ENCODE measurements around the gene COQ8A.

Gene COQ8A

DNA sequence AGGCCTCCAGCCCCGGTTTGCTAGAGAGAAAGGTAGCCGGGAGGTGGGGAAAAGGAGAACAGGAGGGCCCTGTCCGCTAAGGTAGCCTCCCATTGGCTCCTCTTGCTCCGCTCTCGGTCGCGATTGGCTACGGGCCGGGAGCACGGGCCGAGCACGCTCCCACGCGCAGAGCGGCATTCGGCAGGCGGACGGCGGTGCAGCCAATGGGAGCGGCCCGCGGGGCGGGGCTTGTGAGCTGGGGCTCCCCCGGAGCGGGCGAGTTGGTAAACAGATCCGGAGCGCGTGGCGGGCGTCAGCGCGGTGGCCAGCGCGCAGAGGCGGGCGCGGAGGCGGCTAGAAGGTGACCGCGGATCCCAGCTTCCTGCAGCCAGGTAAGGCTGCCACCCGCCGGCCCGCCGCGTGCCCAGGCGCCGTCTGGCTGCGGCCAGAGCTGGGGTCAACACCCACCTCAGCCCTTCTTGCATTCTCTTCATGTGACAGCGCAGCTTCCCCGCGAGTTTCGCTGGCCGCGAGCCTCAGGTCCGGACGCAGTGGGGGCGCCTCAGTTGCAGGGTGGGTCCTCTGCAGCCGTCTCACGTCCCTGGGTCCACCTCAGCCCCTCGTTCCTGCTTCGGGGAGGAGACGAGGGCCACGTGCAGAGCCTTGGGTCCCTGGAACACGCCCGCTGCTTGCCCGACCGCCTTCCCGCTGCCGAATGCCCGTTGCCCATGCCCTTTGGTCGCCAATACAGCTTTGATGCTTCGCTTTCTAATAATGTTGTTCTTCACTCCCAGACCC is at the start of gene COQ8A:
COQ8A (plus strand) TSS at position 266 of the 777 bp plus-strand sequence. CDS start 21,092 bp downstream, outside the sequence.
- DNase-seq, result peak; percentile 99

DNA sequence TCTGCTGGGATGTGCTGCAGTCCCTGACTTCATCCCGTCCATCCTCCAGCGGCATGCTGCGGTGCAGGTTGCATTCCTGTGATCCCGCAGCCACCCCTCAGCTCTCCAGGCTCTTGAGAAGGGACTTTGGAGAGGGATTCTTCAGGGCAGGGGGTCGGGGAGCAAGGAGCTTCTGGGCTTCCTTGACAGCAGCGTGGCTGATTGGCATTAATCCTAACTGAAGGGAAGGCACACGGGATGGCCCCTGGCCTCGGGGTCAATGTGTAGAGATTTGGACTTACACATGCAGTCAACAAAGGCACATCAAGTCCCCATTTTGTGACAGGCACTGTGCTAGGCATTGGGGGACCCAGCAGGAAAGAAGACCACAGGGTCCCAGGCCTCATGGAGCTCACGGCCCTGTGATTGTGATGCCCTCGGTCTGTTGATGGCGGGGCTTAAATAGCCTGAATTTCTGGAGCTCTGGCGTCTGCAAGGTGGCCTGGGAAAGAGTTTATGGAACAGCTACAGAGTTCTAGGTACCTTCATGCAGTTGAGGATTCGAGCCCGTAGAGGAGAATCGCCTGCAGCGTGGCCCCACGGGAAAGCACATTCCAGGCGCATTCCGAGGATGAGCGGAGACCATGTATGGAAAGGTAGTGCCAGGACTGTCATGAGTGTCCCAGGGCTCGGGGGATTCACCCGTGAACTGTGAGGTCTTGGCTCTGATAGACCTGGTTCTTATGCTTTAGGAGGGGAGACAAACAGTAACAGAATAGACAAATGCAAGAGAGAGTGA is 49.6 kb upstream of the COQ8A start:
- DNase-seq, result no peak

DNA sequence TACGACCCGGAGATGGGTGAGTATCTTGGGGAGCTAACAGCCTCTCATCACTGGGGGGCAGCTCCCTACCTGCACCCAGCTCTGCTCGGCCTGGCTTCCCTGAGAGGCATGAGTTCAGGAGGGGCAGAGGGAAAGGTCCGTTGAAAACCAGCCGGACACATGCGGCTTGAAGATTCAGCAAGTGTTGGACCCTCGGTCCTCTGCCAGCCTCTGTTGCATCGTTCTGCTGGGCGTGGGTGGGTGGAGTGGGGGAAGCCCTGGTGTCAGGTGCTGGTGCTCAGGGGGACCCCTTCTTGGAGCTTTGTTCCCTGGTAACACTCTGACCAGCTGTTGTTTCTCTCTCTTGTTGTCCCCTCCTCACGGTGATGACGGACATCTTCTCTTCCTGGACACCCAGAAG is 48.7 kb upstream of the COQ8A start:
- no peak for DNase-seq

DNA sequence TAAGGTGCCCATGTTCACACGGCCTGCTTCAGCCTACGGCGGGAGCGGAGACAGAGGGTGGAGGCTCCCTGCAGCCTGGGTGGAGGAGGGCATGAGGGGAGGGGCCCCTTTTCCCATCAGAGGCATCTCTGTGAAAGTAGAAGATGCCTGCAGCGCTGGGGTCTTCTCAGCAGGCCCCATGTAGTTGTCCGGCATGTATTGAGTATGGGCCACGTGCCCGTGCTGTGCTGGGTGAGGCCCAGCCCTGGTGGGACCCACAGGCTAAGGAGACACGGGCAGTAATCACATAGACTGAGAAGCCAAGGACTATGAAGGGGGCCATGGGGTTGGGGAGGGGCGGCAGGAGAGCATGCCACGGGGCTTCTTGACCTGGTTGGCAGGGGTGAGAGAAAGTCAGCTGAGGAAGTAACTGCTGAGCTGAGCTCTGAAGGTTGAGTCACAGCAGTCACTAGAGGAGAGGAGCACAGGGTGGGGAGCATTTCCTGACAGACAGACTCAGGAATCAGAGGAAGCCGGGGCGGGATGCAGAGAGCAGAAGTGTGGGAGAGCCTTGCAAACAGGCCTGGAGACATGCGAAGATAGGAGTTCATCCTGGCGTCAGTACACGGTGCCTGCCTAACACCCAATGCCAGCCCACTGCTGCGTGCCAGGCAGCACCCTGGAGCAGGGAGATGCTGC is 48.1 kb upstream of the COQ8A start:
- DNase-seq, result peak; percentile 35

- DNase-seq, result no peak
Observed at GRCh38 chr1:226892524-226892875, 47.6 kb upstream of the COQ8A start.

GRCh38 chr1:226893936-226894335 is 46.2 kb upstream of the COQ8A start:
- DNase-seq, result no peak

DNA sequence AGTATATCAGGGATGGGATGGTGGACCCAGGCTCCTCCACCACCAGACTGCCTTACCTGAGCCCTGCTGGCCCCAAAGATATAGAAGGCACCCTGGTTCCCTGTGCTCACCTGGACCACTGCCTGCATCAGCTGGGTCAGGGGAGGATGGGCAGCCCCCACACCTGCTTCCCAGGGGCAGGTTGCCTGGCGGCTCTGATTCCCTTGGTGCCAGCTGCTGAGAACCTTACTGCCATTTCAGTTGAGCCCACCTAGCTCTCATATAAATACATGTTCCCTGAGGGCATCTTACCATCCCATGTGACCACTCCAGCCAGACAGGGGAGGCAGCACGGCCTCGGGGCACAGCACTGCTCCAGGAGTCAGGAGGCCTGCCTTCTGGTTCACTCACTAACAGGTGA is 45.3 kb upstream of the COQ8A start:
- no peak for DNase-seq

- no peak for DNase-seq
Observed at GRCh38 chr1:226895644-226896043, 44.5 kb upstream of the COQ8A start.

DNA sequence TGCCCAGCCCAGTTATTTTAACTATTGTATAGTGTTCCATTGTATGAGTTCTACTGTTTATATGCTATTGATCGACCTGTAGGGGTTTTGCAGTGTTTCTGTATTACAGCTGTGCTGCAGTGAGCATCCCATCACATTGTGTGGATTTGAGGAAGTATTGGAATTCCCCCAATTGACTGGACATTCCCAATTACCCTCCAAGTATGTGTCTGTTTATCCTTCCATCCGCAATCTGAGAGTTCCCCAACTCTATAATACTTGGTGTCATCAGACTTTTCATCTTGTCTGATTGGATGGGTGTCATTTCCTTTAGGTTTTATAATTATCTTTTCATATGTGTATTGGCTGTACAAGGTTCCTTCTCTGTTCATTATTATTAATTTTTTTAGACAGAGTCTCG is 41.8 kb upstream of the COQ8A start:
- no peak for DNase-seq

- no peak for DNase-seq
Observed at GRCh38 chr1:226901421-226901820, 38.7 kb upstream of the COQ8A start.

DNA sequence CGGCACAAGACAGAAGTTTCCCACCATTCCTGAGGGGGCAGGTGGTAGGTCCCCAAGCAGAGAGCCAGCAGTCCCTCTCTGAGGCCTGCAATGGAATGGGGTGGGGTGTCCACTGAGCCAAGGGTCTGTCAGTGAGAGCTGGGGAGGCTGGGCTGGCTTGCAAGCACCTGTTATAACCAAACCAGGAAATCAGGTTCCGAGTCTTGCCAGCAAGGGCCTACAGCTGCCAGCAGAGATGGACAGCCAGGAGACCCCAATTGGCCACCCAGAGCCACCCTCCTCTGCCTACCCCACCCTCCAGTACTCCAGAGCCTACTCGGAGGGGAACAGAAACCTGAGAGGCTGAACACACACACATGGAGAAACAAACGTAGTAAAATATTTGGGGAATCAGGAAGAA is 37.5 kb upstream of the COQ8A start:
- no peak for DNase-seq

- DNase-seq, result no peak
Observed at GRCh38 chr1:226903819-226904716, 36.0 kb upstream of the COQ8A start.

DNA sequence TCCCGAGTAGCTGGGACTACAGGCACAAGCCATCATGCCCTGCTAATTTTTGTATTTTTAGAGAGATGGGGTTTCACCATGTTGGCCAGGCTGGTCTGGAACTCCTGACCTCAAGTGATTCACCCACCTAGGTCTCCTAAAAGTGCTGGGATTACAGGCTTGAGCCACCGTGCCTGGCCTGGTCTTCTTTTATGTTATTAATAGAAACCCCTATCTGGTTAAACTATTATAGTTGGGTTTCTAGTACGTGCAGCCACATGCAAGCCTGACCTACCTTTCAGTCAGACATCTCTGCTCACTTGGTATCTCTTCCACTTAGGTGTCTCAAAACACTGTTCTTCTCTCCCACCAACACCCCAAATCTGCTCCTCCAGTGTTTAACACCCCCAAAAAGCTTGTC is 35.3 kb upstream of the COQ8A start:
- DNase-seq, result no peak

DNA sequence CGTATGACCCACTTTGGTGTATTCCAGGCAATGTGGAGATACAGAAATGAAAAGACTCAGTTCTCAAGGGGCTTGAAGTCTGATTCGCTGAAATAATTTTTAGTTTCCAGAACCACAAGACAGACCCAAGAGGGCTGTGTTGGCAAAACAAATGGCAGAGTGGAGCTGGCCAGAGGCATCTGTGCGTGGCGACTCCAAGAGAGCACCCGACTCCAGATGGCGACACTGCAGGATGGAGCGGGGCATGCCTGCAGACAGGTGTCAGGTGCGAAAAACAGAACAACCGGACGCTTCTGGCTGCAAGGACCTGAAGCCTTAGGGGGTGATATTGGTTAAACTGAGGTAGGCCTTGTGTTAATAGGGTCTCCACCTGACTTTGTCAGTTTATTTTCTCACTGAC is 31.7 kb upstream of the COQ8A start:
- no peak for DNase-seq

DNA sequence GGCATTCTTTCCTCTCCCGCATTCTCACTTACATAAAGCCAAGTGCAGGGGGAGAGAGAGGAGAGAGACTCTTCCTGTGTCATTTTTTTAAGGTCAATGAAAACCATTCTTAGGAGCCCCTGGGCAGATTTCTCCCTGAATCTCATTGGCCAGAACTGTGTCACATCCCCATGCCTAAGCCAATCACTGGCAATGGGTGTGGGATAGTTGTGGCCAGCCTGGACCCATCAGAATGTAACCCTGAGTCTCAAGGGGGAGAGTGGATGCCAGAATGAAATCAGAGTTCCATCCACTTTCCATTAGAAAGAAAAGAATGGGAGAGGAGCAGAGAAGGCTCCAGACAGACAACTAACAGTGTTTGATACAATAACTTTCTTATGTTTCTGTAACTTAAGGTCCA is 31.2 kb upstream of the COQ8A start:
- no peak for DNase-seq

DNA sequence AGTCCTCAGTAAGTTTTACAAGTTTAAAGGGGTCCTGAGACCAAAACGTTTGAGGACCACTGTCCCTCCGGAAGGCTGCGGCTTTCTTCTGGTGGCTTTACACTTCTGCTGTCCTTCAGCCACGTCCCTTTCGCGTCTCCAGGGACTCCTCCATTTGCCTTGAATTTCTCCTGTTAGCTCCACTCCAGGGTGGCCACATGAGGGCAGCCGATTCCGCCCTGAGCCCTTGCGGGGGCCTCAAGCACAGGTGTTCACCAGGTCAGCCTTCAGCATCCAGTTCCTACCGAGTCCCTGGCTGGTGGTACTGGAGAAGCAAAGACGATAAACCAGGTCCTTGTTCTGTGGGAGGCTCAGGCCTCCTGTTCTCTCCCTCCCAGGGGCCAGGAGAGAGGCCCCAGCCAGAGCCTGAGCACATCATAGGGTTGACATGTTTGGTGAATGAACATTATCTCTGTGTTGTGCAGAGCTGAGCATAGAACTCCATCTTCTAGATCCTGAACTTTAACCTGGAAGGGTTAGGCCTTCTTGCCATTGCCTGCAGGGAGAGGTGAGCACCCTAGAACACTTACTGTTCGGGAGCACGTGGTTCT is 27.4 kb upstream of the COQ8A start:
- no peak for DNase-seq

DNA sequence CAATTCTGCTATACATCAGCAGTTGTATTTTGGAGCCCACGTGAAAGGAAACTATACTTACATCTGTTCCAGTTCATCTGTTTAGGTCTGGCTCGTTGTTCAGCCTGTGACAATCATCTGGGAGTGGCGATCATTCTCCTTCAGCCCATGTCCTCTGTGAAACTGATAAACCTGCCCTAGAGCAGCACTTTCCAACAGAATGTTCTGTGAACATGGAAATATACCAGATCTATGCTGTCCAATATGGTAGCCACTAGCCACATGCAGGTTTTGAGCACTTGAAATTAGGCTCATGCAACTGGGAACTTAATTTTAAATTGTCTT is 24.5 kb upstream of the COQ8A start:
- no peak for DNase-seq

DNA sequence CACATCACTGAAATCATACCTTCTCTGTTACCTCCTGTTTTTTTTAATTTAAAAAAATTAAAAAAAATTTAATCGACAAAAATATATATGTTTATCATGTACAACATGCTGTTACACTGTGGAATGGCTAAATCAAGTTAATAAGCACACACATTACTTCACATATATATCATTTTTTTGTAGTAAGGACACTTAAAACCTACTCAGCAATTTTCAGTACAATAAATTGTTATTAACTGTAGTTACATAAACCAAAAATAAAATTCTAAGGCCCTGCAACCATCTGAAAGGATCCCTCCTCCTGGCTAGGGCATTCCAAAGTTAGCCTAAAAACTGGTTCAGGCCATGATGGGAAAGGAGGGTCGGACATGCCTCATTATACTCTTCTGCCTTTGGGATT is 23.6 kb upstream of the COQ8A start:
- no peak for DNase-seq

DNA sequence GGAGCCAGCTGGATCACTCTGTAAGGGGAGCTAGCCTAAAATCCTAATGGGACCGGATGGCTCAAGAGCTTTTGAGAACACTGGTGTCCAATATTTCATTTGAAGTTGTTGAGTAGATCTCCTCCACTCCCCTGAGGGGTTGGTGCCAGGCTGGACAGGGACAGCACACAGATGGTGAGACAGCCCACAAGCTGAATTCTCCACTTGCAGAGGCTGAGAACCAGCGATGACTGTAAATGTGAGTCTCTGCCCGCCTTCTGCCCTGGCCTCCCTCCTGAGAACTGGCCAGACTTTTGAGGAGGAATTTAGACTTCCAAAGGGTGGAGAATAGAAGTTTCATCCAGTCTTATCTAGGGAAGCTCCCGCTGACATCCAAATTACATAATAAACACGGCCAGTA is 20.5 kb upstream of the COQ8A start:
- no peak for DNase-seq

- no peak for DNase-seq
Observed at GRCh38 chr1:226919995-226920394, 20.1 kb upstream of the COQ8A start.

DNA sequence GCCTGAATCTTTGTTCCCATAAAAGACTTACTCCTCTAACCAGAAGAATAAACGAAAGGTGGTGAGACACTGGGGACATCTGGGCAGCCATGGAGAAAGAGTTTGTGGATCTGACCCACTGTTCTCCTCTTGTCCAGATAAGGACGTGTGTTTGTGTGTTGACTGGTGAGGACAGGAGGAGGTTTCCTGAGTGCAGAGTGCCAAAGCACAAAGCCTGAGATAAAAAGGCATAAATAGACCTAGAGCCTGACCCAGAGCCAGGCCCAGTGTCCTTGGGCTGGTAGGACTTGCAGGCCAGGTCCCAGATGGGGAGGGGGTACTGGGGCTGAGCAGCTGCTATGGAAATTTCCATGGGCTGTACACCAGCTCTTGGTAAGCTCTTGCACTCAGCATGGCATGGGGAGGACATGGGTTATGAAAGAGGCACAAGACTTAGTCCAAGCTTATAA is 19.6 kb upstream of the COQ8A start:
- no peak for DNase-seq

GRCh38 chr1:226921504-226921903 is 18.6 kb upstream of the COQ8A start:
- DNase-seq, result no peak
